Measurements from ENCODE around the gene VEPH1.

The VEPH1 gene

GRCh38 chr3:157459706-157460105 is 43.5 kb downstream of the VEPH1 start:
- no peaks in the 10 kb centered on the region for H3K79me2 ChIP-seq (ENCODE audit: control insufficient read depth, insufficient read depth, low read length)
- no CpG with 5 or more reads among the region's 2 CpGs for WGBS (ENCODE audit: extremely low coverage, insufficient coverage, low lambda C conversion rate)
- no peak overlapping the region for H3K27ac ChIP-seq (ENCODE audit: low read depth, low read length)
- no peak overlapping the region for H4K8ac ChIP-seq (ENCODE audit: low read depth, low read length)
- no peak overlapping the region for H3K18ac ChIP-seq (ENCODE audit: low read length)
- no peak overlapping the region for H3K4me2 ChIP-seq (ENCODE audit: low read length)
- no peaks in the 10 kb centered on the region for H3K79me1 ChIP-seq (ENCODE audit: low read length)
- no peak overlapping the region for H2BK5ac ChIP-seq (ENCODE audit: low read length)
- H2BK120ac ChIP-seq (ENCODE audit: low read depth, low read length): no peak overlapping the region
- no peak overlapping the region for H3K23ac ChIP-seq (ENCODE audit: low read length)
- no peak overlapping the region for H3K56ac ChIP-seq (ENCODE audit: low read length)
- no peaks in the 10 kb centered on the region for H3K4me1 ChIP-seq (ENCODE audit: control insufficient read depth, low read depth, low read length)
- H4K5ac ChIP-seq (ENCODE audit: low read length): no peak overlapping the region
- no peaks in the 10 kb centered on the region for H3K36me3 ChIP-seq (ENCODE audit: control insufficient read depth, insufficient read depth, low read length)
- no peak overlapping the region for H3K9ac ChIP-seq (ENCODE audit: low read length)
- no peak for DNase-seq
- H3K4ac ChIP-seq (ENCODE audit: low read depth, low read length): no peak overlapping the region
- no peaks in the 10 kb centered on the region for H3K27me3 ChIP-seq (ENCODE audit: insufficient read depth, low read length, poor library complexity)
- no peak overlapping the region for H2AK5ac ChIP-seq (ENCODE audit: low read length)
- no peak overlapping the region for H2BK15ac ChIP-seq (replicated peaks; ENCODE audit: low read depth)
- no peak overlapping the region for H3K4me3 ChIP-seq (ENCODE audit: low read length)

GRCh38 chr3:157453824-157454223 is 49.4 kb downstream of the VEPH1 start:
- Histone ChIP-seq H3K56ac (ENCODE audit: low read length) (no peak overlapping the region), H3K4me1 (ENCODE audit: control insufficient read depth, low read depth, low read length) (no peaks in the 10 kb centered on the region), H3K79me1 (ENCODE audit: low read length) (no peaks in the 10 kb centered on the region), H3K36me3 (ENCODE audit: control insufficient read depth, insufficient read depth, low read length) (no peaks in the 10 kb centered on the region), H3K27me3 (ENCODE audit: insufficient read depth, low read length, poor library complexity) (no peaks in the 10 kb centered on the region), H3K4ac (ENCODE audit: low read depth, low read length) (no peak overlapping the region), H3K4me3 (ENCODE audit: low read length) (no peak overlapping the region), H3K79me2 (ENCODE audit: control insufficient read depth, insufficient read depth, low read length) (no peaks in the 10 kb centered on the region), H3K18ac (ENCODE audit: low read length) (no peak overlapping the region), H2BK120ac (ENCODE audit: low read depth, low read length) (no peak overlapping the region), H2BK15ac (replicated peaks; ENCODE audit: low read depth) (no peak overlapping the region), H4K5ac (ENCODE audit: low read length) (no peak overlapping the region), H3K23ac (ENCODE audit: low read length) (no peak overlapping the region), H2BK5ac (ENCODE audit: low read length) (no peak overlapping the region), H2AK5ac (ENCODE audit: low read length) (no peak overlapping the region), H3K4me2 (ENCODE audit: low read length) (no peak overlapping the region), H4K8ac (ENCODE audit: low read depth, low read length) (no peak overlapping the region), H3K9ac (ENCODE audit: low read length) (no peak overlapping the region), H3K27ac (ENCODE audit: low read depth, low read length) (no peak overlapping the region)
- whole genome bisulfite sequencing (ENCODE audit: extremely low coverage, insufficient coverage, low lambda C conversion rate): no CpG with 5 or more reads among the region's 1 CpG
- no peak for DNase-seq

GRCh38 chr3:157452097-157452496 is 51.1 kb downstream of the VEPH1 start:
- no CpG with 5 or more reads among the region's 3 CpGs for WGBS (ENCODE audit: extremely low coverage, insufficient coverage, low lambda C conversion rate)
- H4K5ac ChIP-seq (ENCODE audit: low read length): no peak overlapping the region
- H3K4me2 ChIP-seq (ENCODE audit: low read length): no peak overlapping the region
- no peak overlapping the region for H3K9ac ChIP-seq (ENCODE audit: low read length)
- no peaks in the 10 kb centered on the region for H3K79me1 ChIP-seq (ENCODE audit: low read length)
- H3K27me3 ChIP-seq (ENCODE audit: insufficient read depth, low read length, poor library complexity): no peaks in the 10 kb centered on the region
- no peak overlapping the region for H3K4me3 ChIP-seq (ENCODE audit: low read length)
- H2BK15ac ChIP-seq (replicated peaks; ENCODE audit: low read depth): no peak overlapping the region
- DNase-seq: no peak
- no peak overlapping the region for H3K18ac ChIP-seq (ENCODE audit: low read length)
- no peak overlapping the region for H3K56ac ChIP-seq (ENCODE audit: low read length)
- no peak overlapping the region for H2BK5ac ChIP-seq (ENCODE audit: low read length)
- no peak overlapping the region for H3K23ac ChIP-seq (ENCODE audit: low read length)
- H4K8ac ChIP-seq (ENCODE audit: low read depth, low read length): no peak overlapping the region
- H3K36me3 ChIP-seq (ENCODE audit: control insufficient read depth, insufficient read depth, low read length): no peaks in the 10 kb centered on the region
- no peak overlapping the region for H3K27ac ChIP-seq (ENCODE audit: low read depth, low read length)
- no peak overlapping the region for H2AK5ac ChIP-seq (ENCODE audit: low read length)
- no peak overlapping the region for H2BK120ac ChIP-seq (ENCODE audit: low read depth, low read length)
- no peaks in the 10 kb centered on the region for H3K4me1 ChIP-seq (ENCODE audit: control insufficient read depth, low read depth, low read length)
- no peaks in the 10 kb centered on the region for H3K79me2 ChIP-seq (ENCODE audit: control insufficient read depth, insufficient read depth, low read length)
- no peak overlapping the region for H3K4ac ChIP-seq (ENCODE audit: low read depth, low read length)

- no peaks in the 10 kb centered on the region for H3K79me1 ChIP-seq (ENCODE audit: low read length)
Measured at GRCh38 chr3:157447026-157447694, 56.1 kb downstream of the VEPH1 start.

GRCh38 chr3:157445857-157446256 is 57.4 kb downstream of the VEPH1 start:
- H2BK5ac ChIP-seq (ENCODE audit: low read length): no peak overlapping the region
- no peak for DNase-seq

More at GRCh38 chr3:157447026-157447694, 56.1 kb downstream of the VEPH1 start:
- H2BK15ac ChIP-seq (replicated peaks; ENCODE audit: low read depth): no peak overlapping the region
- H3K4me2 ChIP-seq (ENCODE audit: low read length): no peak overlapping the region
- H4K5ac ChIP-seq (ENCODE audit: low read length): no peak overlapping the region
- H3K4me3 ChIP-seq (ENCODE audit: low read length): no peak overlapping the region
- no peak overlapping the region for H3K9ac ChIP-seq (ENCODE audit: low read length)
- H2BK5ac ChIP-seq (ENCODE audit: low read length): no peak overlapping the region
- H3K4me1 ChIP-seq (ENCODE audit: control insufficient read depth, low read depth, low read length): no peaks in the 10 kb centered on the region
- no peak overlapping the region for H3K18ac ChIP-seq (ENCODE audit: low read length)
- H3K56ac ChIP-seq (ENCODE audit: low read length): no peak overlapping the region
- H3K4ac ChIP-seq (ENCODE audit: low read depth, low read length): no peak overlapping the region
- H3K79me2 ChIP-seq (ENCODE audit: control insufficient read depth, insufficient read depth, low read length): no peaks in the 10 kb centered on the region
- peak; percentile 5 for DNase-seq
- no peak overlapping the region for H3K27ac ChIP-seq (ENCODE audit: low read depth, low read length)
- no peak overlapping the region for H3K23ac ChIP-seq (ENCODE audit: low read length)
- no peak overlapping the region for H2AK5ac ChIP-seq (ENCODE audit: low read length)
- WGBS (ENCODE audit: extremely low coverage, insufficient coverage, low lambda C conversion rate): no CpG with 5 or more reads among the region's 3 CpGs
- no peak overlapping the region for H4K8ac ChIP-seq (ENCODE audit: low read depth, low read length)
- no peaks in the 10 kb centered on the region for H3K36me3 ChIP-seq (ENCODE audit: control insufficient read depth, insufficient read depth, low read length)
- no peaks in the 10 kb centered on the region for H3K27me3 ChIP-seq (ENCODE audit: insufficient read depth, low read length, poor library complexity)
- H2BK120ac ChIP-seq (ENCODE audit: low read depth, low read length): no peak overlapping the region

GRCh38 chr3:157444797-157445184 is 58.4 kb downstream of the VEPH1 start:
- Histone ChIP-seq H3K4me1 (ENCODE audit: control insufficient read depth, low read depth, low read length) (no peaks in the 10 kb centered on the region), H3K79me1 (ENCODE audit: low read length) (no peaks in the 10 kb centered on the region), H3K36me3 (ENCODE audit: control insufficient read depth, insufficient read depth, low read length) (no peaks in the 10 kb centered on the region), H3K18ac (ENCODE audit: low read length) (no peak overlapping the region), H3K56ac (ENCODE audit: low read length) (no peak overlapping the region), H4K5ac (ENCODE audit: low read length) (no peak overlapping the region), H2AK5ac (ENCODE audit: low read length) (no peak overlapping the region), H3K4me2 (ENCODE audit: low read length) (no peak overlapping the region), H4K8ac (ENCODE audit: low read depth, low read length) (no peak overlapping the region), H3K23ac (ENCODE audit: low read length) (no peak overlapping the region), H3K27ac (ENCODE audit: low read depth, low read length) (no peak overlapping the region), H2BK120ac (ENCODE audit: low read depth, low read length) (no peak overlapping the region), H2BK5ac (ENCODE audit: low read length) (no peak overlapping the region), H3K27me3 (ENCODE audit: insufficient read depth, low read length, poor library complexity) (no peaks in the 10 kb centered on the region), H3K4me3 (ENCODE audit: low read length) (no peak overlapping the region), H3K4ac (ENCODE audit: low read depth, low read length) (no peak overlapping the region), H3K79me2 (ENCODE audit: control insufficient read depth, insufficient read depth, low read length) (no peaks in the 10 kb centered on the region), H3K9ac (ENCODE audit: low read length) (no peak overlapping the region), H2BK15ac (replicated peaks; ENCODE audit: low read depth) (no peak overlapping the region)
- no CpG with 5 or more reads among the region's 1 CpG for WGBS (ENCODE audit: extremely low coverage, insufficient coverage, low lambda C conversion rate)
- DNase-seq: no peak

More at GRCh38 chr3:157445857-157446256, 57.4 kb downstream of the VEPH1 start:
- H3K18ac ChIP-seq (ENCODE audit: low read length): no peak overlapping the region
- H3K4me3 ChIP-seq (ENCODE audit: low read length): no peak overlapping the region
- H3K23ac ChIP-seq (ENCODE audit: low read length): no peak overlapping the region
- no peak overlapping the region for H4K5ac ChIP-seq (ENCODE audit: low read length)
- H3K27me3 ChIP-seq (ENCODE audit: insufficient read depth, low read length, poor library complexity): no peaks in the 10 kb centered on the region
- no peak overlapping the region for H3K4me2 ChIP-seq (ENCODE audit: low read length)
- no peak overlapping the region for H4K8ac ChIP-seq (ENCODE audit: low read depth, low read length)
- no peak overlapping the region for H3K27ac ChIP-seq (ENCODE audit: low read depth, low read length)
- no peak overlapping the region for H2AK5ac ChIP-seq (ENCODE audit: low read length)
- H2BK15ac ChIP-seq (replicated peaks; ENCODE audit: low read depth): no peak overlapping the region
- H3K79me1 ChIP-seq (ENCODE audit: low read length): no peaks in the 10 kb centered on the region
- no peaks in the 10 kb centered on the region for H3K36me3 ChIP-seq (ENCODE audit: control insufficient read depth, insufficient read depth, low read length)
- H3K4ac ChIP-seq (ENCODE audit: low read depth, low read length): no peak overlapping the region
- H3K79me2 ChIP-seq (ENCODE audit: control insufficient read depth, insufficient read depth, low read length): no peaks in the 10 kb centered on the region
- H3K56ac ChIP-seq (ENCODE audit: low read length): no peak overlapping the region
- H2BK120ac ChIP-seq (ENCODE audit: low read depth, low read length): no peak overlapping the region
- no peak overlapping the region for H3K9ac ChIP-seq (ENCODE audit: low read length)
- WGBS (ENCODE audit: extremely low coverage, insufficient coverage, low lambda C conversion rate): no CpG with 5 or more reads among the region's 1 CpG
- H3K4me1 ChIP-seq (ENCODE audit: control insufficient read depth, low read depth, low read length): no peaks in the 10 kb centered on the region

Data from mesendoderm (in vitro differentiated cells).